HepG2 (cell line): Measurements from ENCODE around the gene GPR65. TPM values are rescaled to one million over a fixed set of nuclear protein-coding genes. Genes with fewer than 3 reads are reported as not detected.

Source experiments
- EP300 ChIP-seq, 3 experiments: sonication (generic) in 1 of 3; formaldehyde crosslinking in 1 of 3; IDR thresholded peaks; 2 replicates each; pipeline versions ENCODE4 v1.5.1 to v1.6.1; 2011 to 2020; ENCODE audit warnings: low read depth in 2 of 3, low read length in 2 of 3, borderline replicate concordance in 1 of 3, improper control_type of control experiment in 1 of 3, mild to moderate bottlenecking in 1 of 3, missing genetic modification reagents in 1 of 3, moderate library complexity in 1 of 3
- FOXO1 ChIP-seq: sonication (generic); formaldehyde crosslinking; IDR thresholded peaks from 2 replicates; pipeline ENCODE4 v1.4.0; 2020; ENCODE audit warnings: missing genetic modification reagents
- FOXP1 ChIP-seq, 2 experiments: fragments of 450-650 bp in 1 of 2; IDR thresholded peaks; 2 replicates each; pipeline ENCODE4 v1.6.1; 2017 to 2018; ENCODE audit warnings: antibody characterized with exemption in 1 of 2
- GZF1 ChIP-seq: sonication (generic); formaldehyde crosslinking; IDR thresholded peaks from 2 replicates; pipeline ENCODE4 v1.5.1; 2020; ENCODE audit warnings: mild to moderate bottlenecking, missing genetic modification reagents
- HDAC2 ChIP-seq: sonication (generic); formaldehyde crosslinking; IDR thresholded peaks from 2 replicates; pipeline ENCODE4 v1.4.0; 2020; ENCODE audit warnings: missing genetic modification reagents
- HNF4G ChIP-seq, 2 experiments: sonication (generic) in 1 of 2; formaldehyde crosslinking in 1 of 2; IDR thresholded peaks; 2 replicates each; pipeline versions ENCODE4 v1.4.0 to v1.6.1; 2011 to 2020; ENCODE audit warnings: borderline replicate concordance in 2 of 2, low read depth in 2 of 2, mild to moderate bottlenecking in 2 of 2, low read length in 1 of 2, missing genetic modification reagents in 1 of 2, moderate library complexity in 1 of 2
- HNRNPUL1 ChIP-seq: fragments of 200-400 bp; formaldehyde crosslinking; IDR thresholded peaks from 2 replicates; pipeline ENCODE4 v1.6.1; 2017; ENCODE audit warnings: low read depth, mild to moderate bottlenecking, low read length, moderate library complexity
- NCOA1 ChIP-seq: sonication (generic); formaldehyde crosslinking; IDR thresholded peaks from 2 replicates; pipeline ENCODE4 v1.9.0; 2021; ENCODE audit warnings: missing genetic modification reagents
- NFYB ChIP-seq: sonication (generic); formaldehyde crosslinking; IDR thresholded peaks from 2 replicates; pipeline ENCODE4 v1.4.0; 2020; ENCODE audit warnings: missing genetic modification reagents
- PAXIP1 ChIP-seq: sonication (generic); formaldehyde crosslinking; conservative IDR thresholded peaks from 2 replicates; pipeline ENCODE4 v1.4.0; 2020; ENCODE audit warnings: mild to moderate bottlenecking, missing genetic modification reagents, moderate library complexity
- POLR2G ChIP-seq: fragments of 200-400 bp; formaldehyde crosslinking; IDR thresholded peaks from 2 replicates; pipeline ENCODE4 v1.6.1; 2018; ENCODE audit warnings: mild to moderate bottlenecking, low read depth, low read length, moderate library complexity
- TCF7 ChIP-seq: sonication (generic); IDR thresholded peaks from 2 replicates; pipeline ENCODE4 v1.6.1; 2016; ENCODE audit warnings: antibody characterized with exemption, low read depth
- THAP7 ChIP-seq: sonication (generic); formaldehyde crosslinking; IDR thresholded peaks from 2 replicates; pipeline ENCODE4 v1.8.1; 2023; ENCODE audit warnings: mild to moderate bottlenecking, missing genetic modification reagents
- ZMYM4 ChIP-seq: sonication (generic); formaldehyde crosslinking; IDR thresholded peaks from 2 replicates; pipeline ENCODE4 v1.8.1; 2023; ENCODE audit warnings: mild to moderate bottlenecking, missing genetic modification reagents
- ZNF251 ChIP-seq: sonication (generic); formaldehyde crosslinking; IDR thresholded peaks from 2 replicates; pipeline ENCODE4 v1.9.0; 2021; ENCODE audit warnings: mild to moderate bottlenecking, missing genetic modification reagents
- ZNF441 ChIP-seq: sonication (generic); formaldehyde crosslinking; IDR thresholded peaks from 2 replicates; pipeline ENCODE4 v1.7.0; 2021; ENCODE audit warnings: missing genetic modification reagents, borderline replicate concordance
- ZNF562 ChIP-seq: sonication (generic); formaldehyde crosslinking; IDR thresholded peaks from 2 replicates; pipeline ENCODE4 v1.8.0; 2022; ENCODE audit warnings: missing genetic modification reagents, borderline replicate concordance
- ZNF652 ChIP-seq: IDR thresholded peaks from 2 replicates; pipeline ENCODE4 v1.6.1; 2016; ENCODE audit warnings: low read depth, borderline replicate concordance
- ZNF746 ChIP-seq: sonication (generic); formaldehyde crosslinking; IDR thresholded peaks from 2 replicates; pipeline ENCODE4 v1.8.0; 2022; ENCODE audit warnings: mild to moderate bottlenecking, missing genetic modification reagents
- ZNF766 ChIP-seq: sonication (generic); formaldehyde crosslinking; IDR thresholded peaks from 2 replicates; pipeline ENCODE4 v1.5.0; 2020; ENCODE audit warnings: missing genetic modification reagents, borderline replicate concordance
- polyA plus RNA-seq, 8 experiments: library from polyadenylated mRNA; depleted of rRNA in 3 of 8; stranded (reverse) in 7 of 8; unstranded in 1 of 8; fragments of >200 nt; fragmentation: Illumina TruSeq in 4 of 8; extraction: Trizol in 4 of 8; gene quantifications; 2 replicates each; pipeline versions ENCODE4 v1.2.1 to v1.2.3, GENCODE V29; 2011 to 2016; ENCODE audit warnings: low read depth in 4 of 8, missing spikeins in 1 of 8, mixed read lengths in 1 of 8; ENCODE audit not compliant: insufficient read depth in 1 of 8
- total RNA-seq, 5 experiments: library from RNA; depleted of rRNA; stranded (reverse); fragments of >200 nt; fragmentation: Illumina TruSeq; extraction: Trizol; gene quantifications; 2 replicates each; pipeline ENCODE4 v1.2.3, GENCODE V29; 2016; ENCODE audit warnings: low read depth in 1 of 5
- TF ChIP-seq, protein P1 (sequence below): sonication (generic); formaldehyde crosslinking; IDR thresholded peaks from 2 replicates; pipeline ENCODE4 v1.5.1; 2020; ENCODE audit warnings: missing genetic modification reagents, mild to moderate bottlenecking, borderline replicate concordance

The GPR65 gene
- total and polyA plus RNA-seq, 2 of the 13 experiments (the other 11 are each of a cell fraction or from before 2014, with no cell fraction given), result not detected

DNA sequence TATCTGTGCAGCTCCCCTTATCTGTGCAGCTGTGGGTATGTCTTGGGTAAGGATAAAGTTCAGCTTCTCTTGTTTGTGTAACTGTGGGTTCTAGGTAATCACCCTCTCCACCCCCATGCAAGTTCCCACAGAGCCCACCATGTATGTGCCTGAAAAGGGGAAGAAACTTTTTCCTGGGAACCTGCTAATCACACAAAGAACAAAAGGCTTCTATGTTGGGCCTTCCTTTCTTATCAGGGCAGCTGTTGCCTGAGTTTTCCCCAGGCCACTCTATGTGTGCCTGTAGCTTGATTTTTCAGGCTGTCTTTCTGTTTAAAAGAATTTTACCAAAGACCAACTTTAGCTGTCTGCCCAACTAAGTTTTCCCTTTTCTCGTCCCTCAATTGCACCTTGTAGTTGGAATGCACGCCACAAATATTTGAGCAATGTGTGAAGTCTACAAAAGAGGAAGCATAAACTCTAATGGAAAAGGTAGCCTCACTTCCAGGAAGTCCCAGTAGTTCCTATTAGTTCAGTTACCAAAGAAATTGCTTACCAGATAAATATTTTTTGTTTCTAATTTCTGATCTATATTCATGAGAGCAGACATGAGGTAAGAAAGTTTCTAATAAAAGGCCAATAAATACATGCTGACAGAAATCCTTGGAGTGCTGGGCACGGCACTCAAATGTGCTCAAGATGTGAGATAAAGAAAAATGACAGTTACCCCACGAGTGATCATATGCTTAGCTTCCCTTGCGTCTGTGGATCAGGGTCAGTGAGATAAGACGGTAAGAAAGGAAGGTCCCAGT, 9.2 kb upstream of the GPR65 start (continued):
- TF ChIP-seq PAXIP1 (CRISPR knock-in tag) (peak; percentile 40; the same call in 1 of the 2 replicates), ZMYM4 (CRISPR knock-in tag) (no peak), THAP7 (no peak), EP300 (IDR thresholded peaks at IDR 0.05; ENCODE audit: low read depth in 2 of 2, low read length in 2 of 2) (peak in 1 of 2 experiments; percentile 67; a peak in 1 of 4 replicates), EP300 (CRISPR knock-in tag; IDR thresholded peaks at IDR 0.05; ENCODE audit: borderline replicate concordance) (no peak), ZNF441 (CRISPR knock-in tag) (no peak), NCOA1 (CRISPR knock-in tag) (no peak), GZF1 (CRISPR knock-in tag) (no peak), TCF7 (0 out of 2 replicates have a peak, but pooled peaks have one; percentile 10), ZNF251 (no peak), ZNF652 (CRISPR knock-in tag) (no peak), ZNF746 (no peak), HNRNPUL1 (no peak), FOXP1 (IDR thresholded peaks at IDR 0.05) (no peak), FOXP1 (CRISPR knock-in tag; IDR thresholded peaks at IDR 0.05) (0 out of 2 replicates have a peak, but pooled peaks have one; percentile 21), HNF4G (IDR thresholded peaks at IDR 0.05; ENCODE audit: borderline replicate concordance, low read depth, low read length) (0 out of 2 replicates have a peak, but pooled peaks have one; percentile 54), HNF4G (CRISPR knock-in tag; IDR thresholded peaks at IDR 0.05; ENCODE audit: borderline replicate concordance, low read depth) (no peak), HDAC2 (CRISPR knock-in tag) (peak; percentile 55; the same call in 1 of the 2 replicates), ZNF562 (no peak), NFYB (CRISPR knock-in tag) (no peak), POLR2G (0 out of 2 replicates have a peak, but pooled peaks have one; percentile 33), ZNF766 (no peak), FOXO1 (no peak)
- TF ChIP-seq, protein P1, sequence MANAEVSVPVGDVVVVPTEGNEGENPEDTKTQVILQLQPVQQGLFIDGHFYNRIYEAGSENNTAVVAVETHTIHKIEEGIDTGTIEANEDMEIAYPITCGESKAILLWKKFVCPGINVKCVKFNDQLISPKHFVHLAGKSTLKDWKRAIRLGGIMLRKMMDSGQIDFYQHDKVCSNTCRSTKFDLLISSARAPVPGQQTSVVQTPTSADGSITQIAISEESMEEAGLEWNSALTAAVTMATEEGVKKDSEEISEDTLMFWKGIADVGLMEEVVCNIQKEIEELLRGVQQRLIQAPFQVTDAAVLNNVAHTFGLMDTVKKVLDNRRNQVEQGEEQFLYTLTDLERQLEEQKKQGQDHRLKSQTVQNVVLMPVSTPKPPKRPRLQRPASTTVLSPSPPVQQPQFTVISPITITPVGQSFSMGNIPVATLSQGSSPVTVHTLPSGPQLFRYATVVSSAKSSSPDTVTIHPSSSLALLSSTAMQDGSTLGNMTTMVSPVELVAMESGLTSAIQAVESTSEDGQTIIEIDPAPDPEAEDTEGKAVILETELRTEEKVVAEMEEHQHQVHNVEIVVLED (CRISPR knock-in tag), result no peak
